GM12891 (cell line): Measurements from ENCODE around the gene PGP.

Source experiments
- POLR2A ChIP-seq: IDR thresholded peaks from 2 replicates; pipeline ENCODE4 v1.6.1; 2011; ENCODE audit warnings: low read depth, low read length, control low read depth
- POLR2AphosphoS5 ChIP-seq: IDR thresholded peaks from 2 replicates; pipeline ENCODE4 v1.6.1; 2011; ENCODE audit warnings: low read depth, low read length, control low read depth
- POU2F2 ChIP-seq: IDR thresholded peaks from 2 replicates; pipeline ENCODE4 v1.6.1; 2011; ENCODE audit warnings: low read depth, mild to moderate bottlenecking, control low read depth, low read length, moderate library complexity
- TAF1 ChIP-seq: IDR thresholded peaks from 2 replicates; pipeline ENCODE4 v1.6.1; 2011; ENCODE audit warnings: low read depth, low read length, control low read depth

DNA sequence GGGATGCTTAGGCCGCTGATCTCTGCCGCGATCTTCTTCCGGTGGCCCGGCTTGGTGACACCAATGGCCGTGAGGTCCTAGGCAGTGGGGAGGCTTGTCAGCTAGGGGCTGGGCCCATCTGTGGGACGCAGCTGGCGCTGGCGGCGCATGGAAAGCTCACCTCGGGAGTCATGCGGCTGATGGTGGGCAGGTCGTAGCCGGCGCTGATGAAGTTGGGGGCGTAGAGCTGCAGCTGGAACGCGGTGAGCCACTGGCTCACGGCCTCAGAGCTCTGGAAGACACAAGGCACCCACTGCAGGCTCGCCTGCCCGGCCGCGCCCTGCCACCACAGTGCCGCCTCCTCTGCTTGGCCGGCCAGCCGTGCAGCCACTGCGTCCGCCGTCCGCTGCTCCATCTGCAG, 31.0 kb downstream of the PGP start:
- no peak for TF ChIP-seq POLR2A
- TF ChIP-seq TAF1, result no peak
- TF ChIP-seq POU2F2, result no peak
- TF ChIP-seq POLR2AphosphoS5, result no peak
